ENCODE results near the gene USP14.

The USP14 gene

GRCh38 chr18:227902-228301 lies 69.5 kb downstream of the USP14 start:
- no peak for DNase-seq (ENCODE audit: low read depth in 3 of 3)

- no peak for DNase-seq (ENCODE audit: low read depth in 3 of 3)
These were observed 70.2 kb downstream of the USP14 start for GRCh38 chr18:228586-228985.

- no peak for DNase-seq (ENCODE audit: low read depth in 3 of 3)
These were observed 73.2 kb downstream of the USP14 start for GRCh38 chr18:231563-231962.

- no peak for DNase-seq (ENCODE audit: low read depth in 3 of 3)
These were observed 81.8 kb downstream of the USP14 start for GRCh38 chr18:240175-240574.

- DNase-seq (ENCODE audit: low read depth in 3 of 3) = no peak
These were observed 87.0 kb downstream of the USP14 start for GRCh38 chr18:245282-245847.

- DNase-seq (ENCODE audit: low read depth in 3 of 3) = no peak
These were observed 89.7 kb downstream of the USP14 start for GRCh38 chr18:248053-248452.

- no peak for DNase-seq (ENCODE audit: low read depth in 3 of 3)
These were observed 92.3 kb downstream of the USP14 start for GRCh38 chr18:250685-251084.

- DNase-seq (ENCODE audit: low read depth in 3 of 3) = no peak
These were observed 93.2 kb downstream of the USP14 start for GRCh38 chr18:251572-251971.

- no peak for DNase-seq (ENCODE audit: low read depth in 3 of 3)
These were observed 94.8 kb downstream of the USP14 start for GRCh38 chr18:253121-253520.

GRCh38 chr18:255171-255570 lies 96.8 kb downstream of the USP14 start:
- DNase-seq (ENCODE audit: low read depth in 3 of 3) = no peak

GRCh38 chr18:260547-260946 lies 102.2 kb downstream of the USP14 start:
- no peak for DNase-seq (ENCODE audit: low read depth in 3 of 3)

GRCh38 chr18:261398-262073 lies 103.2 kb downstream of the USP14 start:
- no peak for DNase-seq (ENCODE audit: low read depth in 3 of 3)

Data from stimulated activated CD4-positive, alpha-beta T cell treated with anti-CD3 and anti-CD28 coated beads, TNF-alpha, amount 100 ng/mL, for 48 hours (primary cell).